Measurements from ENCODE around the gene CHRDL1.

- TF ChIP-seq EZH2 (IDR thresholded peaks at IDR 0.05) (no peak), POLR2AphosphoS5 (IDR thresholded peaks at IDR 0.05; ENCODE audit: borderline replicate concordance, low read depth, low read length) (no peak)
These were observed 126.0 kb downstream of the CHRDL1 start for GRCh38 chrX:110669572-110669971.
